Transverse colon (tissue), 4 donors: ENCODE results near the gene GNPTAB.
"Not testable (repeated sequence)": the region's sequence is repeated elsewhere in the genome, so short reads cannot be mapped to it uniquely, and the experiment has no call there.

ENCODE experiments used
- EP300 ChIP-seq: sonication (generic); formaldehyde crosslinking; IDR thresholded peaks from one replicate; pipeline ENCODE4 v1.6.1; 2017; ENCODE audit warnings: antibody characterized with exemption, low read depth
- POLR2A ChIP-seq: fragments of 450-650 bp; IDR thresholded peaks from one replicate; pipeline ENCODE4 v1.6.1; 2016; ENCODE audit warnings: antibody characterized with exemption, mild to moderate bottlenecking, moderate library complexity
- POLR2AphosphoS5 ChIP-seq, 3 donors: sonication (generic); formaldehyde crosslinking; IDR thresholded peaks; one replicate each; pipeline ENCODE4 v1.6.1; 2016; ENCODE audit warnings: antibody characterized with exemption in 3 of 3
- TF ChIP-seq, protein P1 (sequence below), 5 experiments: fragments of 200-600 bp in 3 of 5; fragments of 450-650 bp in 2 of 5; sonication (generic) in 3 of 5; IDR thresholded peaks; 1 replicate in 2 of 5; 2 replicates in 3 of 5; pipeline ENCODE4 v1.5.1; 2016 to 2017; ENCODE audit warnings: antibody characterized with exemption in 5 of 5, inconsistent platforms in 3 of 5, mild to moderate bottlenecking in 2 of 5, moderate library complexity in 1 of 5

GRCh38 chr12:101811342-101811741, 19.4 kb downstream of the GNPTAB start:
- TF ChIP-seq POLR2A; EP300; POLR2AphosphoS5 (IDR thresholded peaks at IDR 0.05): not testable (repeated sequence)
- TF ChIP-seq, protein P1, sequence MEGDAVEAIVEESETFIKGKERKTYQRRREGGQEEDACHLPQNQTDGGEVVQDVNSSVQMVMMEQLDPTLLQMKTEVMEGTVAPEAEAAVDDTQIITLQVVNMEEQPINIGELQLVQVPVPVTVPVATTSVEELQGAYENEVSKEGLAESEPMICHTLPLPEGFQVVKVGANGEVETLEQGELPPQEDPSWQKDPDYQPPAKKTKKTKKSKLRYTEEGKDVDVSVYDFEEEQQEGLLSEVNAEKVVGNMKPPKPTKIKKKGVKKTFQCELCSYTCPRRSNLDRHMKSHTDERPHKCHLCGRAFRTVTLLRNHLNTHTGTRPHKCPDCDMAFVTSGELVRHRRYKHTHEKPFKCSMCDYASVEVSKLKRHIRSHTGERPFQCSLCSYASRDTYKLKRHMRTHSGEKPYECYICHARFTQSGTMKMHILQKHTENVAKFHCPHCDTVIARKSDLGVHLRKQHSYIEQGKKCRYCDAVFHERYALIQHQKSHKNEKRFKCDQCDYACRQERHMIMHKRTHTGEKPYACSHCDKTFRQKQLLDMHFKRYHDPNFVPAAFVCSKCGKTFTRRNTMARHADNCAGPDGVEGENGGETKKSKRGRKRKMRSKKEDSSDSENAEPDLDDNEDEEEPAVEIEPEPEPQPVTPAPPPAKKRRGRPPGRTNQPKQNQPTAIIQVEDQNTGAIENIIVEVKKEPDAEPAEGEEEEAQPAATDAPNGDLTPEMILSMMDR (IDR thresholded peaks at IDR 0.05) = not testable (repeated sequence)
